Stimulated activated CD4-positive, alpha-beta T cell treated with anti-CD3 and anti-CD28 coated beads, TNF-alpha, amount 100 ng/mL, for 1 hour (primary cell): Measurements from ENCODE around the gene DUSP8.
"Not testable (repeated sequence)": the region's sequence is repeated elsewhere in the genome, so short reads cannot be mapped to it uniquely, and the experiment has no call there.

ENCODE experiments used
- DNase-seq, 3 donors: peaks; one replicate each; pipeline ENCODE4 v3.0.0-alpha.2; 2020; ENCODE audit warnings: low read depth in 3 of 3, low spot score in 1 of 3

DUSP8 gene

GRCh38 chr11:1572197-1573076 is at the start of gene DUSP8:
Gene DUSP8, minus strand, starts transcription at chr11:1572271. Its CDS starts 6,445 bp downstream, at chr11:1565826.
- peak; percentile 86 to 94 (median 89) for DNase-seq

- no peak for DNase-seq
Measured at GRCh38 chr11:1619449-1619848, 47.4 kb upstream of the DUSP8 start.

- no peak for DNase-seq
Measured at GRCh38 chr11:1618231-1618630, 46.2 kb upstream of the DUSP8 start.

DNA sequence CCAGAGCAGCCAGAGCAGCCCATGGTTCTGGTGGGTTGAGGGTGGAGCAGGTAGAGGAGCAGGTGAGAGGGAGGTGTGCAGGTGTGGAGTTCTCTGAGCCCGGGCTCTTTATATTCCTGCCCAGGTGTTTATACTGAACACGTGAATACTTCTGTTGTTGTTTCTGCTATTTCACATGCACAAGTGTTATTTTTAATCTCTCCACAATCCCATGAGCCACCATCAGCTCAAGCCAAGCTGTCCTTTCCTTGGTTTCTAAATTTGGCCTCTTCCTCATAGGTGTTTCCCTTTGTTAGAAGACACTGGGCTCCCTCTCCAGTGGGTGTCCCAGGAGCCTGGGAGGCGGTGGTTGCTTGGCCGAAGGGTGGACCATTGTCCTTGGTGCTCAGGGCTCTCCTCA is 36.3 kb upstream of the DUSP8 start, which contains the start of gene KRTAP5-3:
Gene KRTAP5-3 (minus strand): TSS at position 101 of the 400 bp plus-strand sequence. CDS start 78 bp downstream, at position 23.
- no peak for DNase-seq

- DNase-seq, result not testable (repeated sequence)
Measured at GRCh38 chr11:1607901-1608300, 35.8 kb upstream of the DUSP8 start.

DNA sequence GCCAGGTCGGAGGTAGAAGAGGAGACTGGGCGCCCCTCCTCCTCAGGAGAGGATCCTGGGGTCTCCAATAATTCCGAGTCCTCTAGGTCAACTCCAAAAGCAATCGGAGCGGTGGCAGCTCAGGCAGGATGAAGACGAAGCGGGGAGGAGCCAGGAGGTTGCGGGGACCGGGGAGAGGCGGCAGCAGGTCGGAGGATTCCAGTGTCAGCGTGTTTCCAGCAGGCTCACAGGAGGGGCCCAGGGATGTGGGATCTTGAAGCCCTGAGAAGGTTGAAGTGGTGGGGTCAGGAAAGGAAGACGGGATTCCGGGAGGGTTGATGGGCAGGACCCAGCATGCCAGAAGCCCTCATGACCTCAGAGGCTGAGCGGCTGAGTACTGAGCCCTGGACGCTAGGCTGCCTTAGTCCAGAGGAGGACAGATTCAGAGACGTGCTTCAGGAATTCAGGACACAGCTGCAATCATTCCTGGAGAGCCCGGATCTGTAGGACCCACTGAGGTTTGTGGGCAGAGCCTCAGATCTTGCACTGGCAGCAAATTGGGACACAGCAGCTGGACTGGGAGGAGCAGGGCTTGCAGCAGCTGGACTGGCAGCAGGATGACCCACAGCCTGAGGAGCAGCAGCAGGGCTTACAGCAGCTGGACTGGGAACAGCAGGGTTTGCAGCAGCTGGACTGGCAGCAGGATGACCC is 35.2 kb upstream of the DUSP8 start:
- not testable (repeated sequence) for DNase-seq

DNA sequence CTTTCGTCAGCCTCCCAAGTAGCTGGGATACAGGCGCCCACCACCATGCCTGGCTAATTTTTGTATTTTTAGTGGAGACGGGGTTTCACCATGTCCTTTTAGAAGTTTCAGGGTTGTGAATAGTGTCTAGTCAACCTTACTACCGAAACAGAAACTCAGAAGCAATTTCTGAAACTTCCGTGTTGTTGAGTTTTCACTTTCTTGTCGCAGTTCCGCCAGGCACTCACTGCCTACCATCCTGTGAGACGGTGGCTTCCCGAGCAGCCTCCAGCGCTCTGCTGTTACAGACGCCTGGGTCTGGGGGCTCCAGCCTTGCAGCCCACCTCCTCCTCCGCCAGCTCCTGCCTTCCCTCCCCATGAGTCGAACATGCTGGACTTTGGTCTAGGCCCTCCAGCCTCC is 33.9 kb upstream of the DUSP8 start:
- DNase-seq, result not testable (repeated sequence)

DNA sequence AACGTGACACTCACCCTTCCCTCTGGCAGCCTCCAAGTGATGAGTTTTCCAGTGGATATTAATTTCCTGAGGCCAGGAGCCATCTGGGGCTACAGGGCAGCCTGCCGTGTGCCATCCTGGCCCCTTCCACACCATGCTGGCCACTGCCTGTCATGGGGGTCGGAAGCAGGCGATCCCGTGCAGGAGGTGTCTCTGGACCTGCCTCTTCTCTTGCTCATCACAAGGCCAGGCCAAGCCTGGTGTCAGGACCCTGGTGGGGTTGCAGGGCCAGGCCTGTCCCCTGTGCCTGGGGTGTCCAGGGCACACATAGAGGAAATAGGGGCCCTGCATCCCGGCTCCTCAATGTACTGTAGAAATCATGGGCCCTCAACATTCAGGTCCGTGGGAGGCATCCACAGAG is 32.6 kb upstream of the DUSP8 start:
- no peak for DNase-seq

GRCh38 chr11:1604181-1604580 is 32.1 kb upstream of the DUSP8 start:
- no peak for DNase-seq

GRCh38 chr11:1603629-1604028 is 31.6 kb upstream of the DUSP8 start:
- DNase-seq, result no peak

DNA sequence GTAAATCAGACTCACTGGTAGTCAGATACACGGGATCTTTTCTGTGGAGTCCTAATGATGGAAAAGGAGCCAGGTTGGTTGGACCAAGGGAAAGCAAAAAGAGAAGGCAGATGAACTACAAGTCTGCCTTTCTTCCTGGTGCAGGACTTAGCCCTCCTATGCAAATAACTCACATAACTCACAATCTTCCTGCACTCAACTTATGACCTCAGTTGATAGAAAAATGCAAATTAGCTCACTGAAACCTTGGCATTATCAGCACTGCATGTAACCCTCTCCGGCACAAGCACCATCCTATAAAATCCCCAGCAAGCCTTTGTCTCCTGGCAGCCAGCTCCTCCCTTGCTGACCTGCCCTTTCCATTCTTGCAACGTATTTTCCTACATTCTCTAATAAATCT is 29.6 kb upstream of the DUSP8 start:
- not testable (repeated sequence) for DNase-seq

- DNase-seq, result no peak
Measured at GRCh38 chr11:1600626-1601025, 28.6 kb upstream of the DUSP8 start.

DNA sequence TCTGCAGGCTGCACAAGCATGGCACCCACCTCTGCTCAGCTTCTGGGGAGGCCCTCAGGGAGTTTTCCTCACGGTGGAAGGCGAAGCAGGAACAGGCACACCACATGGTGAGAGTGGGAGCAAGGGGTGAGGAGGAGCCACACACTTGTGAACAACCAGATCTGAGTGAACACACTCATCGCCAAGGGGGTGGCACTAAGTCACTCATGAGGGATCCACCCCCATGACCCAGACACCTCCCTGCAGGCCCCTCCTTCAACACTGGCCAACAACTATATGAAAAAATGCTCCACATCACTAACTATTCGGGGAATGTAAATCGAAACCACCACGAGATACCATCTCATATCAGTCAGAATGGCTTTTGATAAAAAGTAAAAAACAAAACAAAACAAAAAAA is 26.7 kb upstream of the DUSP8 start:
- DNase-seq, result no peak

DNA sequence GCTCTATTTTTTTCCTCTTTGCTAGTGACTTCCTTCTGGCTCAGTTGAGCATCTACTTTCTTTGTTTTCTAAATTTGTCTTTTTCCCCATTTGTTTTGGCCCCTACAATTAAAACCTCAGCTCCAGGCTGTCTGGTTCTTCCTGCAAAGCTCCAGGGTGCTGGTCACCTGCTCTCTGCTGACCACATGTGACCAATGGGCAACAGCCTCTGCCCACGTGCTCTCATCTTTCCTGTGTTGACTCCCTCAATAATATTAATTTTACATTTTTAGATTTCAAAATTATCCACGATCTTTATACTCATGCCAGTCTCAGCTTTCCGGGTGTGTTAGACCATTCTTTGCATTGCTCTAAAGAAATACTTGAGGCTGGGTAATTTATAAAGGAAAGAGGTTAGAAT is 26.3 kb upstream of the DUSP8 start:
- not testable (repeated sequence) for DNase-seq

GRCh38 chr11:1597994-1598380 is 25.9 kb upstream of the DUSP8 start, which contains the start of gene KRTAP5-2:
Gene KRTAP5-2, minus strand, starts transcription at chr11:1598294. Its CDS starts 44 bp downstream, at chr11:1598250.
- no peak for DNase-seq

- no peak for DNase-seq
Measured at GRCh38 chr11:1597331-1597993, 25.4 kb upstream of the DUSP8 start.

DNA sequence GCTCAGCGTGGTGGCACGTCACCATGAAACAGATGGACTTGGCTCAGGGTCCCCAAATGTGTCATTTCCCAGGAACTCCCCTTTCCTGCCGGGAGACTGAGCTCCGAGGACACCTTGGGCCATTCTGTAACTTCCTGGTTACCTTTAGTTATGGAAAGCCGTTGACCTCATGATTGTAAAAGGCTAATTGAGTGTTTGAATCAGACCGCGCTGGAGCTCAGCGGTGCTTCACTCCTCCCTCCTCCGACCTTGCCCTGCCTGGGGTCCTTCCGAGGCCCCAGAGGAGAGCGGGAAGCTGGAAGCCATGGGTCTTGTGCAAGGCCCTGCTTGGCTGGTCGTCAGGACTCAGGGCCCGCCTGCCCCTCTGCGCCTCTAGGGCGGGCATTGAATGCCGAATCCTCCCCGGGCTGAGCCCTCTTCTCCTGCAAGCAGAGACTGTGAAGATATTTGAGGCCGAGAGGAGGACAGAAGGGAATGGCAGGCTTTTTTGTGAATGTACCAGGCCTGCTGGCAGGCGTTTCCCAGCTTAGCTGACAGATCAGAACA is 24.6 kb upstream of the DUSP8 start:
- not testable (repeated sequence) for DNase-seq

DNA sequence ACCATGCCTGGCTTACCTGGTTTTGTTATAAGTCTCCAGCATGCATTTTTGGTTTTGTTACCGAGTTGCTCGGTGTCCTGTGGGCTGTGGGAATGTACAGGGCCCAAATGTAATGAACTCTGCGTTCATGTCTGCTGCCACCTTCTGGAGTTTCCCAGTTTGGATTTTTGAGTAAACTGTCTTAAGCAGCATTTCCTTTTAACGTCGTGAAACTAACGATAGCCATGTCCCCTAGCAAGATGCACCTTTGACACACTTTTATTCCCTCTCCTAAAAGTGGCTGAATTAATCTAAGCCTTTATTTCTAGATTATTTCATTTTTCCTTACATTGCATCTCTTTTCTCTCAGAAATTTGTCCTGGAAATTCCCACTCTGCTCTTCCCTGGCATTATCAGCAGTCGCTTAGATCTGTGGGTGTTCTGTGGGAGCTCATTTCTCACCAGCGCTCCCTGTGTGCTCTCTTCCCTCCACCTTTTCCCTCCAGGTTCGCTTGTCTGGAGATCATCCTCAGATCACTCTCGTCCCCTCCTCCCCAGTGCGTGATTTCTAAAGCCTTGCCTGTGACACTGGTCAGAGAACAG is 24.0 kb upstream of the DUSP8 start:
- DNase-seq, result not testable (repeated sequence)

GRCh38 chr11:1592628-1593027 is 20.6 kb upstream of the DUSP8 start:
- no peak for DNase-seq

GRCh38 chr11:1589996-1590395 is 17.9 kb upstream of the DUSP8 start:
- DNase-seq, result no peak
